Left lung (tissue), 10 donors: ENCODE results near the gene RAB15. TPM values are rescaled to one million over a fixed set of nuclear protein-coding genes. Genes with fewer than 3 reads are reported as not detected.

Source experiments
- ATAC-seq: fragments of 200-7000 bp; cut with Tn5 transposase; one replicate; pipeline ENCODE4 v1.9.1; 2020; ENCODE audit warnings: moderate library complexity
- DNase-seq, 4 donors: peaks; one replicate each; pipeline ENCODE4 v3.0.0-alpha.2; 2013 to 2020
- H3K27ac ChIP-seq, 2 donors: fragments of 200-600 bp; sonication (generic) in 1 of 2; one replicate each; pipeline versions ENCODE4 v1.5.0 to v1.8.0; 2020 to 2021
- H3K27me3 ChIP-seq, 2 donors: fragments of 200-600 bp; sonication (generic) in 1 of 2; one replicate each; pipeline versions ENCODE4 v1.5.0 to v1.8.0; 2020 to 2021
- H3K36me3 ChIP-seq, 2 donors: fragments of 200-600 bp; sonication (generic) in 1 of 2; one replicate each; pipeline versions ENCODE4 v1.5.0 to v1.8.0; 2020 to 2021
- H3K4me1 ChIP-seq, 2 donors: fragments of 200-600 bp; one replicate each; pipeline ENCODE4 v1.8.0; 2021
- H3K4me3 ChIP-seq, 2 donors: fragments of 200-600 bp; sonication (generic) in 1 of 2; one replicate each; pipeline versions ENCODE4 v1.5.0 to v1.8.0; 2020 to 2021; ENCODE audit warnings: mild to moderate bottlenecking in 1 of 2
- H3K9me3 ChIP-seq, 2 donors: fragments of 200-600 bp; sonication (generic) in 1 of 2; one replicate each; pipeline versions ENCODE4 v1.5.0 to v1.8.0; 2020 to 2021
- CTCF ChIP-seq, 2 donors: fragments of 200-600 bp; sonication (generic) in 1 of 2; IDR thresholded peaks; one replicate each; pipeline versions ENCODE4 v1.5.0 to v1.8.0; 2021; ENCODE audit warnings: antibody characterized with exemption in 2 of 2
- intact Hi-C, 2 donors: fragments of 100-400 bp; cut with DNase I; formaldehyde crosslinking; loops; one replicate each; pipeline versions ENCODE4 v1.11.2 to v1.14.2; 2022
- polyA plus RNA-seq, 6 donors: library from polyadenylated mRNA; unstranded; fragments of 120-200 nt; gene quantifications; one replicate each; pipeline ENCODE4 v1.2.1, GENCODE V29; 2013; ENCODE audit not compliant: insufficient read length in 6 of 6
- total RNA-seq, 2 donors: library from RNA; stranded (reverse); fragmentation: NEBNext Ultra II Directional; extraction: Animal tissue kit (Norgen Biotek cat#: 25700); gene quantifications; one replicate each; pipeline ENCODE4 v1.2.1, GENCODE V29; 2021
- donor health status: DM: no; HTN: yes; CAD: no.
- donor health status: DM: no; HTN: no; CAD: no.

RAB15 gene
- total and polyA plus RNA-seq, 8 donors, result 21.8 to 36.6 (median 30.7) TPM

GRCh38 chr14:64965356-64966000 is 6.7 kb downstream of the RAB15 start:
- DNase-seq (no peak), ATAC-seq (no peak)
- no peak overlapping the region for H3K4me3 ChIP-seq
- H3K27me3 ChIP-seq, result no peaks in the 10 kb centered on the region
- H3K4me1 ChIP-seq, result no peaks in the 10 kb centered on the region
- no peaks in the 10 kb centered on the region for H3K9me3 ChIP-seq
- H3K27ac ChIP-seq, result no peak overlapping the region
- no peak for TF ChIP-seq CTCF (IDR thresholded peaks at IDR 0.05)
- intact Hi-C loops, result no loop called here
- H3K36me3 ChIP-seq, result no peaks in the 10 kb centered on the region

GRCh38 chr14:64963611-64964010 is 8.5 kb downstream of the RAB15 start:
- Histone ChIP-seq H3K4me1 (no peaks in the 10 kb centered on the region), H3K27me3 (no peaks in the 10 kb centered on the region), H3K4me3 (no peak overlapping the region), H3K27ac (no peak overlapping the region), H3K36me3 (no peaks in the 10 kb centered on the region), H3K9me3 (no peaks in the 10 kb centered on the region)
- TF ChIP-seq CTCF (IDR thresholded peaks at IDR 0.05), result no peak
- DNase-seq, result no peak
- no peak for ATAC-seq
- intact Hi-C loops, result no loop called here

GRCh38 chr14:64960762-64961276 is 11.3 kb downstream of the RAB15 start:
- TF ChIP-seq CTCF (IDR thresholded peaks at IDR 0.05), result no peak
- intact Hi-C loops, result no loop called here

GRCh38 chr14:64958743-64959142 is 13.4 kb downstream of the RAB15 start:
- TF ChIP-seq CTCF (IDR thresholded peaks at IDR 0.05), result no peak
- intact Hi-C loops, result no loop called here
- no peaks in the 10 kb centered on the region for H3K4me1 ChIP-seq

More at GRCh38 chr14:64960762-64961276, 11.3 kb downstream of the RAB15 start:
- DNase-seq (no peak), ATAC-seq (no peak)
- Histone ChIP-seq H3K36me3 (no peaks in the 10 kb centered on the region), H3K4me3 (no peak overlapping the region), H3K27ac (no peak overlapping the region), H3K9me3 (no peaks in the 10 kb centered on the region), H3K4me1 (no peaks in the 10 kb centered on the region), H3K27me3 (no peaks in the 10 kb centered on the region)

GRCh38 chr14:64958201-64958600 is 13.9 kb downstream of the RAB15 start:
- ATAC-seq, result no peak
- no peak for TF ChIP-seq CTCF (IDR thresholded peaks at IDR 0.05)
- intact Hi-C loops, result no loop called here

More at GRCh38 chr14:64958743-64959142, 13.4 kb downstream of the RAB15 start:
- no peaks in the 10 kb centered on the region for H3K27me3 ChIP-seq
- peaks cover 0 to 1% of the 10 kb centered on the region in 2 donors for H3K36me3 ChIP-seq
- DNase-seq (no peak), ATAC-seq (no peak)
- H3K4me3 ChIP-seq, result no peak overlapping the region
- H3K9me3 ChIP-seq, result no peaks in the 10 kb centered on the region
- H3K27ac ChIP-seq, result no peak overlapping the region

More at GRCh38 chr14:64958201-64958600, 13.9 kb downstream of the RAB15 start:
- Histone ChIP-seq H3K27ac (no peak overlapping the region), H3K4me3 (no peak overlapping the region), H3K4me1 (no peaks in the 10 kb centered on the region), H3K9me3 (no peaks in the 10 kb centered on the region), H3K36me3 (peaks cover 0 to 6% of the 10 kb centered on the region in 2 donors), H3K27me3 (no peaks in the 10 kb centered on the region)
- no peak for DNase-seq
